GM18870 (cell line): ENCODE results near the gene ACAA2.

ENCODE experiments used
- ATAC-seq: cut with Tn5 transposase; IDR thresholded peaks from one replicate; pipeline ENCODE4 v1.9.1; 2021; ENCODE audit warnings: moderate library complexity; ENCODE audit not compliant: unreplicated experiment

Gene ACAA2

GRCh38 chr18:49744376-49745008 is 68.8 kb downstream of the ACAA2 start:
- no peak for ATAC-seq

- ATAC-seq: no peak
Measured at GRCh38 chr18:49743117-49743567, 70.2 kb downstream of the ACAA2 start.

GRCh38 chr18:49742316-49743116 is 70.8 kb downstream of the ACAA2 start:
- no peak for ATAC-seq

GRCh38 chr18:49739275-49739674 is 74.1 kb downstream of the ACAA2 start:
- no peak for ATAC-seq

- no peak for ATAC-seq
Measured at GRCh38 chr18:49738721-49739120, 74.6 kb downstream of the ACAA2 start.

- no peak for ATAC-seq
Measured at GRCh38 chr18:49734836-49735235, 78.5 kb downstream of the ACAA2 start.

GRCh38 chr18:49733896-49734585 is 79.3 kb downstream of the ACAA2 start:
- ATAC-seq: no peak

- no peak for ATAC-seq
Measured at GRCh38 chr18:49733321-49733720, 80.0 kb downstream of the ACAA2 start.
